GM19240 (cell line): ENCODE data around the gene CTNND2.

Experiments used
- DNase-seq: peaks from one replicate; pipeline ENCODE4 v3.0.0; 2011; ENCODE audit warnings: low spot score; ENCODE audit not compliant: insufficient read length

Gene CTNND2

DNA sequence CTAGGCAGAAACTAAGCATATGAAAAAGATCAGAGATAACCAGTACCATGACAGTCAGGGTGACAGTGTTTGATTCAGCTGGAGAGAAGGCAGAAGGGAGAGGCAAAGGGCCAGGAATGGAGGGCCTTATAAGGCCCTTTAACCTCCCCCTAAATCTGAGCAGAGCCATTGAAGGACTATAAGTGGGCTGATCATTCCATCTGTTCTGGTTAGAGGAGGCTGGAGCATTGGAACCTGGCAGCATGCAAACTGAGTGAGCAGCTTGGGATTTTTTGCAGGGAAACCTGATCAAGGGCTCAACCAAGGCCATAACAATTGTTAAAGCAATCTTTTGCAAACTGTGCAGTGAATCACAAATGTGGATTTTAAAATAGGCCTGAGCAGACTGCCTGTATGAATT is 968.7 kb downstream of the CTNND2 start:
- no peak for DNase-seq

DNA sequence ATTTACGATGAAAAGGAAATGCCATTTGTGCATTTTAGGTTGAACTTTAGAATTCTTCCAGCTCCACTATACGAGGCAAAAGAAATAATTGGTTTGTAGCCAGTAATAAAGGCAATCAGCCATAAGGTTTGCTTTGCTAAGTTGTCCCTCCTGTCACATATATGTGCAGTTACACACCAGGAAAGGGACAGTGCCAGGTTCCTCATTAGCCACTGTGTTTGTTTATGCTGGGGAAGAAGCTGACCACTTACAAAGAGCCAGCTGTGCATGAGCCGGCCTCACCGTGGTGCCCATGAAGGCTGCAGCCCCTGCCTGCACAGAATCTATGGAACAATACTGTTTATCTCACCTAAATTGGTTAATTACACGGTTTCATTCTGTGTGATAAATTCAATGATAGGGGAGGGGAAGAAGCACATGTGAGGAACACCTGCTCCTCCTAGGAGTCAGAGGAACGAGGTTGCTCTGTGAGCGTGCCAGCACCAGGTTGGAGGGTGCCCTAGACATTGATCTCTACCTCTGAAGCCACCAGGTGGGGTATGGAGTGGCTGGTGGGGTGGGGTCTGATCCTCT is 969.4 kb downstream of the CTNND2 start:
- no peak for DNase-seq

DNA sequence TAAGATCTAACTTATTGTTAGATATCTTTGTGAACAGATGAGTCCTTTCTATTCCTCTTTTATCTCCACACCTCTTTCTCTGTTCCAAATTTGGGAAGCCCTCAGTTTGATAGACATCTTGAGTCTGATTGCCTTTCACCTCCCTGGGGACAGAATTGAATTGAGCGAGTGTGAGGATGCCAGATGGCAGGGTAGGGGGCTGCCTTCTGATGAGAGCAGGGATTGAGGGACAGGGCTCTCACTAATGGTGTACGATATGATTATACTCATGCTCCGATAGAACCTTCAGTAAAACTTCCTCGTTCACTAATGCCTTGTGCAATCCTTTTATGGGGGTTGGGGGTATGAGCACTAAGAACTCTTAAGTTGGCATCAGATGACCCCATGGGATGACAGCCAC is 971.1 kb downstream of the CTNND2 start:
- DNase-seq, result no peak

DNA sequence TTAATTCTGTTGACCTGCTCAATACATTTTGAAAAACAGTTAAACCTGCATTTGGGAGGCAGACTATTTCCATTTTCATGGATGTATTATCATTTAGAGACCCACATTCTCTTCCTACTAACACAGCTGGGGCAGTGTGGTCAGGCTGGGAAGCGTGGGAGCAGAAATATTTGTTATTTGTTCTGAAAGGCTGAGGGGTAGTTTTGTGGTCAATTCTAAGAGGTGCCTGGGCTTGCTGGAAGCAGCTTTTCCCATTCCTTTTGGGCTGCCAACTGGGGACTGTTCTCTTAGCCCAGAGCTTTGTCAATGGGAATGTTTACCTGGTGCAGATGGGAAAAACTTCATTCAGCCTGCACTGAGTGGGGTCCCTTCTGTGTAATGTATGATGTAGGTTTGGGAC is 971.8 kb downstream of the CTNND2 start:
- DNase-seq, result no peak

DNA sequence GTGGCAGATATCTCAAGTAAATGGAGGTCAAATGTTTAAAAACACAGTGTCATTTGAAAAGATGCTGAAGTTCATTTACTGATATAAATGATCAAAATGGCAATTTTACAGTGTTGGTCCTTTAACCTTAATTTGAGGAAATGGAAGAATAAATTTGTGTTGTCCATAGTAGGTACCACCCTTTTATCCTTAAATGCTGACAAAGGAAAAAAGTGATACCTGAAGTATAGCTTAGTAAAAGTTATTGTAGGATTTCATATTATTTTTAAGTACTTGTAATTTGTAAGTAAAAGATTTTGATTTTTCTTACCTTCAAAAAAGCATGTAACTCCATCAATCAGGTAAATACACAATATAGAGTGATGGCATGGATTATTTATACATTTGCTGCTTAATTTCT is 976.6 kb downstream of the CTNND2 start:
- no peak for DNase-seq

DNA sequence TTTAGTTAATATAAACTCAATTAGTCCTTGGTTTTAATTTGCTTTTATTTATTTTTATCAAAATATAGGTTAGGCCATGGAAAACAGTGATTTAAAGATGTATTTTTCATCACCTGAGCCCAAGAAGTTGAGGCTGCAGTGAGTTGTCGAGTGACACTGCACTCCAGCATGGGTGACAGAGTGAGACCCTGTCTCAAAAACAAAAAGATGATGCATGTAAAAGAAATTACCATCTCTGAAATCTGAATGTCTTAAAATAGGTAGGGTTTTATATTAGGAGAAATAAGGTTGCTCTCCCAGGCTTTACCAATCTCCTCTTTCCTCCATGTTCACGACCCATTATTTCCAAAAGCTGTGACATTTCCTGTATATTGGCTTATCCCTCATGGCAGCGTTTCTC is 980.9 kb downstream of the CTNND2 start:
- DNase-seq, result no peak
